Stomach (tissue), 4 donors: Measurements from ENCODE around the gene CYP2A13.

Experiments
- CTCF ChIP-seq, 7 experiments: fragments of 450-650 bp in 4 of 7; fragments of 200-600 bp in 3 of 7; sonication (generic) in 3 of 7; IDR thresholded peaks; one replicate each; pipeline ENCODE4 v1.5.1; 2016 to 2019; ENCODE audit warnings: antibody characterized with exemption in 7 of 7, control low read depth in 2 of 7, mild to moderate bottlenecking in 1 of 7
- POLR2A ChIP-seq, 4 donors: fragments of 450-650 bp; IDR thresholded peaks; one replicate each; pipeline ENCODE4 v1.6.1; 2016; ENCODE audit warnings: antibody characterized with exemption in 4 of 4, control low read depth in 2 of 4, mild to moderate bottlenecking in 1 of 4, moderate library complexity in 1 of 4
- POLR2AphosphoS5 ChIP-seq, 3 donors: sonication (generic); formaldehyde crosslinking; IDR thresholded peaks; one replicate each; pipeline ENCODE4 v1.6.1; 2016; ENCODE audit warnings: antibody characterized with exemption in 3 of 3

- TF ChIP-seq POLR2A (IDR thresholded peaks at IDR 0.05), result no peak
- no peak for TF ChIP-seq POLR2AphosphoS5 (IDR thresholded peaks at IDR 0.05)
- TF ChIP-seq CTCF (IDR thresholded peaks at IDR 0.05), result no peak
Measured at GRCh38 chr19:41111750-41112295, 23.6 kb downstream of the CYP2A13 start.
